NOMO-1 treated with dmso at 0.1 percent for 144 hours (cell line): ENCODE data around the gene SMARCE1.
A peak's percentile ranks its signal among the peaks of the same experiment; 100 is the strongest.
"Not testable (repeated sequence)": the region's sequence is repeated elsewhere in the genome, so short reads cannot be mapped to it uniquely, and the experiment has no call there.

Source experiments
- DNase-seq: peaks from one replicate; lab custom pipeline; 2025; ENCODE audit not compliant: unreplicated experiment; lab: John Stamatoyannopoulos, UW

Gene SMARCE1

DNA sequence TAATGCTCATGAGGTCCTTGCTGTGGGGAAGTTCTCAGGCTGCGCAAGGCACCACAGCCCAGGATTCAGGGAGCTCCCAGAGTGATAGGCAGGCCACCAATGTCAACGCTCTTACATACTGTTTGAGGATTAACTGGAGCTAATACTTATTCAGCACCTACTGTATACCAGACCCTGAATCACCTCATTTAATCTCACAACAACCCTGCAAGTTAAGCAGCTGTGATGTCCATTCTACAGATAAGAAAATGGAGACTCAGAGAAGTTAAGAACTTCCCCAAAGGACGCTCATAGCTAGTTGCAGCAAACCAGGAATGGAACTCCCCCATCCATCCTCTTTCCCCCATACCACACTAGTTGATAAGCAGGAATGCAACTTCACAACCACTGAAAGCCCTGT is 56.9 kb downstream of the SMARCE1 start:
- no peak for DNase-seq

DNA sequence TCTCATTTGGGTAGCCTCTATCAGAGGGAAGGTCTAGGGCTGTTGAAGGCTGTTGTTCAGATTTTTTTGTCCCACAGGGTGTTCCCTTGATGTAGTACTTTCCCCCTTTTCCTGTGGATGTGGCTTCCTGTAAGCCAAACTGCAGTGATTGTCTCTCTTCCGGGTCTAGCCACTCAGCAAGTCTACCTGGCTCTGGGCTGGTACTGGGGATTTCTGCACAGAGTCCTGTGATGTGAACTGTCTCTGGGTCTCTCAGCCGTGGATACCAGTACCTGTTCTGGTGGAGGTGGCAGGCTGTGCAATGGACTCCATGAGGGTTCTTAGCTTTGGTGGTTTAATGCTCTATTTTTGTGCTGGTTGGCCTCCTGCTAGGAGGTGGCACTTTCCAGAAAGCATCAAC is 59.1 kb downstream of the SMARCE1 start:
- no peak for DNase-seq

DNA sequence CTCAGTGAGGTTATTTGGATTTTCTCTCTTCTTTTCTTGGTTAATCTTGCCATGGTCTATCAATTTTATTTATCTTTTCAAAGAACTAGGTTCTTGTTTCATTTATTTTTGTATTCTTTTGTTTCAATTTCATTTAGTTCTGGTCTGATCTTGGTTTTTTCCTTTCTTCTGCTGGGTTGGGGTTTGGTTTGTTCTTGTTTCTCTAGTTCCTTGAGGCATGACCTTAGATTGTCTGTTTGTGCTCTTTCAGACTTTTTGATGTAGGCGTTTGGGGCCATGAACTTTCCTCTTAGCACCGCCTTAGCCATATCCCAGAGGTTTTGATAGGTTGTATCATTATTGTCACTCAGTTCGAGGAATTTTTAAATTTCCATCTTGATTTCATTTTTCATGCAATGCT is 61.4 kb downstream of the SMARCE1 start:
- not testable (repeated sequence) for DNase-seq

DNA sequence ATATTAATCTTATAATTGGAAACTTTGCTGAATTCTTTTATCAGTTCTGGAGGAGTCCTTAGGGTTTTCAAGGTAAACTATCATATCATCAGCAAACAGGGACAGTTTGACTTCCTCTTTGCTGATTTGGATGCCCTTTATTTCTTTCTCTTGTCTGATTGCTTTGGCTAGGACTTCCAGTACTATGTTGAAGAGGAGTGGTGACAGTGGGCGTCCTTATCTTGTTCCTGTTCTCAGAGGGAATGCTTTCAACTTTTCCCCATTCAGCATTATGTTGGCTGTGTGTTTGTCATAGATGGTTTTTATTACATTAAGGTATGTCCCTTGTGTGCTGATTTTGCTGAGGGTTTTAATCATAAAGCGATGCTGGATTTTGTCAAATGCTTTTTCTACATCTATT is 62.7 kb downstream of the SMARCE1 start:
- not testable (repeated sequence) for DNase-seq

DNA sequence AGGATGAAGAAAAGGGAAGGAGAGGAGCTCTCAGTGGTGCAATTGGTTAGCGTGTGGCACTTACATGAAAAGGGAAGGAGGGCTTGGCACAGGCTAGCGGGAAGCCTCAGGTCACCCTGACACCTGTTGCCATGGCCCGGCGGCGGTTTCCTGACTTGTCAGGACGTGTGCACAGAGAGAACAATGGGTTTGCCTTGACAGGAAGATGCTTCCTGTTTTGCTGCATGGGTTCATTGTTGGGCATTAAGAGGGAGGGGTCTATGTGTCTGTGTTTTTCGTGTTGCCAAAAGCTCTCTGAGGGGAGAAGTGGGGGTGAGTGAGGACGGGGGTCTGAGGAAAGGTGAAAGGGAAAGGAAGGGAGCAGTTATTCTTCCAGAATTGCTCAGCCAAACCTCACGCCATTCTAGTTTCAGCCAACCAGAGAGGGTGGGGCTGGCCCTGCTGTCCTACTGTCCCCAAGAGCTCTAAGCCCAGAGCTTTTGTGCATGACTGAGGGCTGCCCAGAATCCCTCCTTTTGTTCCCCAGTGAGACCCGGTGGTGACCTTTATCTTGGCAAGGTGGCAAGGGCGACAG is 65.2 kb downstream of the SMARCE1 start:
- peak; percentile 65 for DNase-seq

DNA sequence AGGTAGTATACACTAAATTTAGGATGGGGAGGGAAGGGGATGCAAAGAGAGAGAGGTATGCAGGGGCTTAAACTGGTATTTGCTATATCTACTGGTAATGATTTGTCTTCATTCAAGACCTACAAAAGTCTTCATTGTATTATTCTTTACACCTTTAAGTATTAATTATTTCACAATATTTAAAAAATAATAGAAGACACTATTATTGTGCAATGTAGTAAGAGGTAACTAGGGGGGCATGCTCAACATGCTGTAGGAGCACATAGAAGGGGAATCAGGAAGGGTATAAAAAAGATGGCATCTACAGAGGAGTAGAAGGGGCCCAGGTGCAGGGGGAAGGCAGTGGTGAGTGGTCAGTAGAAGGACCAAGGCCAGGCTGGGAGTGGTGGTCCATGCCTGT is 67.5 kb downstream of the SMARCE1 start:
- DNase-seq: no peak

DNA sequence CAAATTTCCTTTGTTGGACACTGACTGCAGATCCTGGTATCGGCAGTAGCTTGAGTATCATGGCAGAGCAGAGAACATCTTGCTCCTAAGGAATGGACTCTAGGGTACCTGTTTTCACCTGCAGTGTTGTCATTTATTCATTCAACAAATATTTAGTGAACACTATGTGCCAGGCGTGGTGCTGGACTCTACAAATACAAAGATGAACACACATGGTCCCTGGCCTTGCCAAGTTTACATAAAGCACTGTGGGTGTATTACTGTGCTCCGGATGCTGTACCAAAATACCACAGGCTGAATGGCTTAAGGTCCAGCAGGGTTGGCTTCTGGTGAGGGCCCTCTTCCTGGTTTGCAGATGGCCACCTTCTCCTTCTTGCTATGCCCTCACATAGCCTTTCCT is 68.1 kb downstream of the SMARCE1 start:
- DNase-seq: no peak

DNA sequence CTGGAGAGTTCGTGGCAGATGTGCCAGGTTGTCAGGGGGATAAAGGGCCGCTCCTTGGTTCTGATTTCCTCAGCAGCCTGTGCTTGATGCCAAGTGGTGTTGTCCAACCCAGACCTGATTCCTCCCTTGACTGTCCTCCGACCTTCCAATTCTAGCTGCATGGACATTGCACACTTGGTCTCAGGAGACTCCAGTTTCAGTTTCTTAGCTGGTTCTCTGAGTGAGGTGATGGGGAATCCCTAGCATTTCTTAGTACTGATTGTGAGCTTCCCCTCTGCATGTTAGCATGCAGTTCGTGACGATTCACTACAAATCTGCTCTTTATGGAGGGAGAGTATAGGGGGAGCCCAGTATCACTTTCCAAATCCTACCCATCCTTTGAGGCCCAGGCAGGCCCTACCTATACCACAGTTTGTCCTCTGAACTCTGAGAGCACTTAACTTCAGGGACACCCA is 70.0 kb downstream of the SMARCE1 start:
- no peak for DNase-seq

DNA sequence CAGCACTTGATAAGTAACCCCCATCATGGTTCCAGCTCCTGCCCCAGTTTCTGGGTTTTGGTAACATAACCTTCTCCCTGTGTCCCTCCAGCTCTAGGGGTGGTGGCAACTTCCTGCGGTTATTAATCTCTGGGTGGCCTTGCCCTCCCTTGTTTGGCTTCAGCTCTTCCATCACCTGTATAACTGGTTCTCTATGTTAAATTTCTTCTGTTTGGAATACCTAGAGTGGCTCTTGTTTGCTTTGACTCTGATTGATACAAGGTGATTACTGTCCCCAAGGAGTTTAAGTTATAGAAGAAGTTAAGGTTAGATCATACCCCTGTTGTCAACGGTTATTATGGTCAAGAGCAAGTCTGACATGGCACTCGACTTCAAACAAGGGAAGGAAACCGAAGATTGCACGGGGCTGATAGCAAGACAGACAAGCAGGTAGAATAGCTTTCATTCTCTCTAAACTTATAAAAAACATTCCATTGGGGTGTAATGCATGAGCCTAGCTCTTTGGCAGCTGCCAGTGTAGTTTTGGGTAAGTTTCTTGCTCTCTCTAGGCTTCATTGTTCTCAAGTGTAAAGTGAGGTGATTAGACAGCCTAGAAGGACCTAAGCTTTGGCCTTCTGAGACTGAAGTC is 71.4 kb downstream of the SMARCE1 start:
- DNase-seq: no peak
